Tibial nerve (tissue), 4 donors: ENCODE results near the gene MAGI1.

ENCODE experiments used
- CTCF ChIP-seq, 5 experiments: fragments of 200-600 bp in 3 of 5; fragments of 450-650 bp in 2 of 5; sonication (generic) in 3 of 5; IDR thresholded peaks; one replicate each; pipeline ENCODE4 v1.5.1; 2016 to 2019; ENCODE audit warnings: antibody characterized with exemption in 5 of 5, mild to moderate bottlenecking in 3 of 5, moderate library complexity in 2 of 5
- EP300 ChIP-seq, 2 donors: sonication (generic); formaldehyde crosslinking; IDR thresholded peaks; one replicate each; pipeline ENCODE4 v1.6.1; 2017; ENCODE audit warnings: antibody characterized with exemption in 2 of 2, mild to moderate bottlenecking in 1 of 2

DNA sequence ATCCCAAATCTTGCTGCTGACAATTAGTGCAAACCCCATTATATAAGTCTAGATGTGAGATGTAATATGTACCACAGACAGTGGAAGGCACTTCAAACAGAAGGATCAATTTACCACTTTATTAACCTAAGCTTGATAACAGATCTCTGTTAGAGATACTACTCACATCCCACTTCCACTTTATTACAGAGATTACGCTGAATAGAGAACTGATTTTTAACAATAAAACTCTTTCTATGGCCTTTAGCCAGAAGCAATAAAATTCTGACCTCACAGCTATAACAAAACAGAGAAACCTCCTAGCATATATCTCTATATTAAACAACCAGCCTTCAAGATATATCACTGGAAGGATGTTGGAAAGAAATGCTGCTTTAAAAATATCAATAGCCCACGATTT is 517.7 kb downstream of the MAGI1 start:
- TF ChIP-seq CTCF (IDR thresholded peaks at IDR 0.05) = no peak
- no peak for TF ChIP-seq EP300 (IDR thresholded peaks at IDR 0.05)
